SIG-M5 (cell line): Measurements from ENCODE around the gene PLPPR2.
"Not testable (repeated sequence)": the region's sequence is repeated elsewhere in the genome, so short reads cannot be mapped to it uniquely, and the experiment has no call there.

Experiments used
- DNase-seq: peaks from one replicate; lab custom pipeline; 2025; lab: John Stamatoyannopoulos, UW

The PLPPR2 gene

DNA sequence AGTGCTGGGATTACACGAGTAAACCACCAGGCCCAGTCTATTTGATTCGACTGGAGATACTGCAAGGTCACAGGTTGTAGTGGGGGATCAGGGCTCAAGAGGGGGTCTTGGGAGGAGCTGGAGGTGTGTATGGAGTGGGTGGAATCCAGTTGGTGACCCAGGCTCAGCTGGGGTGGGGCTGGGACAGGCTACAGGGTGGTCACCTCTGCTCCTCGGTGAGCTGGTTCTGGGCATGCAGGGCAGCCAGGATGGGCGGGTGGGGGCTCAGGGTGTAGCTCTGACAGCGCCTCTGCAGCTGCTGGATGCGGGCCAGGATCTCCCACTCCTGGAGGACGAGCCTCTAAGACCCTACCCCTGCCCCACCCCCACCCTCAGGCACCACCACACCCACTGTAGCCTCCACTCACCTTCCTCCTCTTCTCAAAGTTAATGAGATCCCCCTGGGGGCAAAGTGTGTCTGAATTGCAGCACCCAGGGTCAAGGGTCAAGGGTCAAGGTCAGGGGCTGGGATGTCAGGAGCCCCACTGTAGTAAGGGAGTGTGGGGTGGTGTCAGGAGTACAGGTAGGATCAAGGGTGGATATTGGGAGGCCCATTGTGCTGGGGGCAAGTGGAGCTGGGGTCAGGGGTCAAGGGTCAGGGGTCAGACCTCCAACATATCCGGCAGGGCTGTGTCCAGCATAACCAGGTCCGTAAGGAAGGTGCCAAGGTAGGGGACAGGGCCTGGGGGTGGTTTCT, 46.7 kb downstream of the PLPPR2 start:
- DNase-seq: no peak

DNA sequence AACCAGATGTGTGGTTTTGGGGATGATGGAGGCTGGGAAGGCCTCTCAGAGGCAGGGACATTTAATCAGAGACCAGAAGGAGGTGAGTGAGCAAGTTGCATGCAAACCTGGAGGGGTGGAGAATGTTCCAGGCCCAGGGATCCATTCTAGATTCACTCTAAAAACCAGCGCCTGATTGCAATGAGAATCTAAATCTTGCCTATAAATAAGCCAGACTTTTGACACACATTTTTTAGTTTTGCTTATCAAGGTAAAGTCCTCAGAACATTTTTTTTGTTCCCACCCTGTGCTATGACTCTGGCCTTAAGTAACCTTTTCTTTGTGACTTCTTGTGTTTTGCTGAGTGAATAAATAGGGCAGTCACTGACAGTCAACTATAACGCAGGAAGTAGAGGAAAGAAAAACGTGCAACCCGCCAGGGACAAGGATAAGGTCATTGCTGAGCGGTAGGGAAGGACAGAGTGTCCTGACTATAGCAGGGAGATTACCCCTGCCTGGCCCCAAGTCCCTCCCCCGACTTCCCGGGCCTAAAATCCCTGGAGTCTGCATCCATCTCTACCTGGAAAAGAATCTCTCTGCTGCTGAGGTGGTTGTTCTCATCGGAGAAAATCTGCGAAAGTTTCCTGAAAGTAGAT, 49.5 kb downstream of the PLPPR2 start:
- DNase-seq: no peak

DNA sequence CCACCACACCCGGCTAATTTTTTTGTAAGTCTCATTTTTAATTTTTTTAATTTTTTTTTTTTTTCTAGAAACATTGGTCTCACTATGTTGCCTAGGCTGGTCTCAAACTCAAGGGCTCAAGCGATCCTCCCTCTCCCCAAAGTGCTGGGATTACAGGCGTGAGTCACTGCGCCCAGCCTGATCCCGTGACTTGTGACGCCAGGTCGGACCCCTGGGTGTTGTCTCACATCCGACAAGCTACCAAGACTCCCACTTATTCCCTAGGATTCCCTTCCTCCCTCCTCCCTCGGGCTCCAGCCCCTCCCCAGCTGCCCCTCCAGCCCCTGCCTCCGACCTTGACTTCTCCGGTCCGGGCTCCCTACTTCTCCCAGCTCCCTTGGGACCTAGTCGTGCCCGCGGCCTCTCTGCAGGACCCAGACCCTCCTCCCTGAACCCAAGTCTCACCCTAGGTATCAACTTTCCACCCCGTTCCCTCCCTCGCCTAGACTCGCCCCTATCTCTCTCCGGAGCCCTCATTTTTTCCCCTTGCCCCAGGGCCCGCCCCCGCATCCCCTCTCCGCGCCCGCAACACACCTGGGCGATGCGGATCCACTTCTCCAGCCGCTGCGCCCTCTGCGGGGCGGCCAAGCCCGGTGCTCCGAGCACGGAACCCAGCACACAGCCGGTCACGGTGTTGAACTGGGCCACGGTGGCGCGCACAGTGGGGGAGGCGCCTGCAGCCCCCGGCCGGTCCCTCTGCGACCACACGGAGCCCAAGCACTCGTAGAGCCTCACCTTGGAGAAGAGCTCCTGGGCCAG, 50.8 kb downstream of the PLPPR2 start:
- no peak for DNase-seq

DNA sequence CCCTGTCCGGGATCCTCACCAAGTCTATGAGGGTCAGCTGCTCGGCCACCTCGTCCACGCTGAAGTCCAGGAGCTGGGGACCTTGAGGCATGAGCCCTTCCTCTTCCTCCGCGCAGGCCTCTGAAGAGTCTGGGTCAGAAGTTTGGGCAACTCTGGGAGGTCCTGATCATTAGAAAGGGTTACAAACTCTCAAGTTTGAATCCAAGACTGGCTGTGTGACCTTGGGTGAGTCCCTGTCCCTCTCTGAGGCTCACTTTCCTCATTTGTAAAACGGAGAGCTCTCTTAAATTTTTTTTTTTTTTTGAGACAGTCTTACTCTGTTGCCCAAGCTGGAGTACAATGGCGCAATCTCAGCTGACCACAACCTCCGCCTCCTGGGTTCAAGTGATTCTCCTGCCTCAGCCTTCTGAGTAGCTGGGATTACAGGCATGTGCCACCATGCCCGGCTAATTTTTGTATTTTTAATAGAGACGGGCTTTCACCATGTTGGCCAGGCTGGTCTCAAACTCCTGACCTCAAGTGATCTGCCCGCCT, 51.5 kb downstream of the PLPPR2 start:
- DNase-seq: not testable (repeated sequence)

DNA sequence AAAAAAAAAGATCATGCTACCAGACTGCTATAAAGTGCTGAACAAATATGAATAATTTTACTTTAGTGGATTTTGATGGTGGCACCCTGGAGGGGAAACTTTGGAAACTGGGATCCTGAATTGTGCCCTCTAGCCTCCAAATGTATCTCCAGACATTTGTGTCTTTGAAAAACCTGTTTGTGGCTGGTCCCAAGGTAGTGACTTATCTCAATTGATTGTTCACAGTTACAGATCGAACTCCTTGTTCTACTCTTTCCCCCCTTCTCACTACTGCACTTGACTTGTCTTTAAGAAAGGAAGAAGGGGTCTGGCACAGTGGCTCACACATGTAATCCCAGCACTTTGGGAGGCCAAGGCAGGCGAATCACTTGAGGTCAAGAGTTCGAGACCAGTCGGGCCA, 53.4 kb downstream of the PLPPR2 start:
- DNase-seq: no peak

DNA sequence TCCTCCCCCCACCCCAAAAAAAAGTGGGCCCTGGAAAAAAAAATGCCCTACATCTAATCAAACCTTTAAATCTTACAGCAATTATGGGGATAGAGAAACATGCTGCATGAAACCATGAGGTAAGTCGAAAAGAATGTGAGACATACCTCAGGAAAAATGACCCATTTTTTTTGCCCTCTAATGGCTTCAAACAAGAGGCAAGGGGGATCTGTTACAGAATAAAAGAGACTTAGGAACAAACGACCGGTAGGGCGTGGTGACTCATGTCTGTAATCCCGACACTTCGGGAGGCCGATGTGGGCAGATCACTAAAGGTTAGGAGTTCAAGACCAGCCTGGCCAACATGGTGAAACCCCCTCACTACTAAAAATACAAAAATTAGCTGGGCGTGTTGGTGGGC, 55.5 kb downstream of the PLPPR2 start:
- no peak for DNase-seq

DNA sequence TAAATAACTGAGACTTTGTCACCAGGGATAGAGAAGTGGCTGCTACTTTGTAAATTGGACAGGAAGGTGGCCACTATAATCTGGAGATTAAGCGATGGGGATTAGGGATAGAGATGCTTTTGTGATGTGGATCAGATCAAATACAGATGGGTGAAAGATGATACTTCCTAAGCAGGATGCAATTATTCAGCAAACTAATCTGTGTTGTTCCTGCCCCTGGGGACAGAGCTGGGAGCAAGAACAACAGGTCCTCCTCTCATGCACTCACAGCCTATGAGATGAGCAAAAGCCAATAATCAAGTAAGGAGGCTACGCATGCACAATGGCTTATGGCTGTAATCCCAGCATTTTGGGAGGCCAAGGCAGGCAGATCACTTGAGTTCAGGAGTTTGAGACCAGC, 59.3 kb downstream of the PLPPR2 start:
- no peak for DNase-seq
